ENCODE results near the gene BHLHE40. TPM values are rescaled to one million over a fixed set of nuclear protein-coding genes. Genes with fewer than 3 reads are reported as not detected.

BHLHE40 gene
- total and polyA plus RNA-seq, 7 donors, result 11.1 to 81.9 (median 22.2) TPM

DNA sequence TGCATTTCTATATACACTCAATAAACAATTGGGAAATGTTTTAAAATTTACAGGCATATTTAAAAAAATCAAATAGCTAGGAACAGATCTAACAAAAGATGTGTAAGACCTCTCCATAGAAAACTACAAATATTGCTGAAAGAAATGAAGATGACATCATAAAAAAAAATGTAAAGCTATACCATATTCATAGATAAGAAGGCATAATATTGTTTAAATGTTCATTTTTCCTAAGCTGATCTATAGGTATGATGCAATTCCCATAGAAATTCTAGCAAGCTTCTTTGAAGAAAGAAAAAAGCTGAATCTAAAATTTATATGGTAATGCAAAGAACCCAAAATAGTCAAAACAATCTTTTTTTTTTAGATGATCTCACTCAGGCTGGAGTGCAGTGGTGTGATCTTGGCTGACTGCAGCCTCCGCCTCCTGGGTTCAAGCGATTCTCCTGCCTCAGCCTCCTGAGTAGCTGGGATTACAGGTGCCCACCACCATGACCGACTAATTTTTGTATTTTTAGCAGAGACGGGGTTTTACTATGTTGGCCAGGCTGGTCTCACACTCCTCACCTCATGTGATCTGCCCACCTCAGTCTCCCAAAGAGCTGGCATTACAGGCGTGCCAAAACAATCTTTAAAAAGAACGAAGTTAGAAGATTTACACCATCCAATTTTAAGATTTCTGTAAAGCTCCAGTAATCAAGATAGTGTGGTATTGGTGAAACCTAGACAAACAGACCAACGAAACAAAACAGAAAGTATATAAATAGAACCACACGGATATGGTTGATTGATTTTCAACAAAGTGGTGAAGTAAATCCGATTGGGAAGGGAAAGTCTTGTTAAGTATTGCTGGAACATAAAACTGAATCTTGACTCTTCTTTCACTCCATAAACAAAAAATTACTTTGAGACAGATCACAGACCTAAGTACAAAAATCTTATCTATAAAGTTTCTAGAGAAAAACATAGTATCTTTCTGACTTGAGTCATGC, 6.3 kb upstream of the BHLHE40 start:
- intact Hi-C loops (cut with DNase I), result no loop called here
- Histone ChIP-seq H3K9me3 (no peaks in the 10 kb centered on the region), H3K27me3 (no peaks in the 10 kb centered on the region), H3K4me3 (no peak overlapping the region), H3K36me3 (no peaks in the 10 kb centered on the region), H3K27ac (no peak overlapping the region), H3K4me1 (peaks cover 0 to 15% (median 12%) of the 10 kb centered on the region in 4 donors)
- DNase-seq, result no peak
- WGBS, 2 donors, result 75 to 84% methylated on average over 9 of the region's 9 CpGs
- TF ChIP-seq POLR2A (IDR thresholded peaks at IDR 0.05) (no peak), CTCF (IDR thresholded peaks at IDR 0.05) (no peak), POLR2AphosphoS5 (IDR thresholded peaks at IDR 0.05) (no peak), EP300 (IDR thresholded peaks at IDR 0.05) (no peak)

GRCh38 chr3:4974154-4974553, 5.1 kb upstream of the BHLHE40 start:
- WGBS, 2 donors, result 86 to 87% methylated on average over 2 of the region's 2 CpGs
- intact Hi-C loops (cut with DNase I), result no loop called here
- TF ChIP-seq CTCF (IDR thresholded peaks at IDR 0.05) (no peak), POLR2AphosphoS5 (IDR thresholded peaks at IDR 0.05) (no peak)

DNA sequence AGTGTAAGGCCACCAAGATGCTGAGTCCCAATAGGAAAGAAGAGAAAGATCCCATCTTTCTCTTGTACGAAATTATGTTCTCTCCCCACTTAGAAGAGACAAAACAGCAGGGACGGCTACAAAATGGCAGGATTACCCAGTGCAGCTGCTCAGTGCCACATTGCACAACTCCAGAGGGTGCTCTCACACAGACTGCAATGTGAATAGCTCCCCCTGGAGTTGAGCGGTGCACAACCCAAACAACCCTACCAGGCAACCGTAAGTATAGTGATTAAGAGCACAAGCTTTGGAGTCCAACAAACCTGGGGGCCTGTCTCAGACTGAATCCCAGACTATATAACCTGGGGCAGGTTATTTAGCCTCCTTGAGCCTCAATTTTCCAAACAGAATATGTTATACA, 3.1 kb upstream of the BHLHE40 start:
- DNase-seq, result no peak
- H3K4me1 ChIP-seq, result peaks cover 0 to 18% (median 15%) of the 10 kb centered on the region in 4 donors
- intact Hi-C loops (cut with DNase I), result loop anchor here (2.0 to 5.0 kb wide), 2 partner anchors 71 to 234 kb away; no protein-coding TSS in a partner anchor
- H3K4me3 ChIP-seq, result no peak overlapping the region
- H3K36me3 ChIP-seq, result no peaks in the 10 kb centered on the region
- 71 to 80% methylated on average over 4 of the region's 4 CpGs for WGBS, 2 donors
- TF ChIP-seq POLR2AphosphoS5 (IDR thresholded peaks at IDR 0.05), result no peak
- TF ChIP-seq CTCF (IDR thresholded peaks at IDR 0.05), result peak in 3 of 4 experiments; percentile 33 to 40 (median 38)
- H3K9me3 ChIP-seq, result no peaks in the 10 kb centered on the region
- H3K27me3 ChIP-seq, result no peaks in the 10 kb centered on the region
- H3K27ac ChIP-seq, result peak overlapping the region; percentile 98 to 99 (median 98)

More at GRCh38 chr3:4974154-4974553, 5.1 kb upstream of the BHLHE40 start:
- peaks cover 0 to 16% (median 13%) of the 10 kb centered on the region in 4 donors for H3K4me1 ChIP-seq
- no peak overlapping the region for H3K4me3 ChIP-seq
- H3K27me3 ChIP-seq, result no peaks in the 10 kb centered on the region
- H3K9me3 ChIP-seq, result no peaks in the 10 kb centered on the region
- no peak overlapping the region for H3K27ac ChIP-seq
- DNase-seq, result no peak
- H3K36me3 ChIP-seq, result no peaks in the 10 kb centered on the region

- Histone ChIP-seq H3K27ac (peak overlapping the region; percentile 98 to 99 (median 98)), H3K36me3 (no peaks in the 10 kb centered on the region), H3K4me1 (peaks cover 0 to 29% (median 26%) of the 10 kb centered on the region in 4 donors), H3K4me3 (peak overlapping the region; percentile 67 to 94 (median 82)), H3K9me3 (no peaks in the 10 kb centered on the region), H3K27me3 (no peaks in the 10 kb centered on the region)
- intact Hi-C loops (cut with DNase I), result loop anchor here (2.0 to 5.0 kb wide), 2 partner anchors 72 to 235 kb away; no protein-coding TSS in a partner anchor
- 15 to 17% methylated on average over 35 of the region's 35 CpGs for WGBS, 2 donors
- TF ChIP-seq EP300 (IDR thresholded peaks at IDR 0.05) (peak in 2 of 4 donors; percentile 16 to 42), POLR2AphosphoS5 (IDR thresholded peaks at IDR 0.05) (peak; percentile 20 to 62 (median 42)), CTCF (IDR thresholded peaks at IDR 0.05) (no peak), POLR2A (IDR thresholded peaks at IDR 0.05) (peak in 1 of 2 donors; percentile 15)
- DNase-seq, result peak; percentile 91
Measured at GRCh38 chr3:4977001-4977852, 2.0 kb upstream of the BHLHE40 start.

Measured in sigmoid colon (tissue), 7 donors.